GM18511 (cell line): ENCODE data around the gene SLC26A11.
"Not testable (repeated sequence)": the region's sequence is repeated elsewhere in the genome, so short reads cannot be mapped to it uniquely, and the experiment has no call there.

Experiments
- ATAC-seq: cut with Tn5 transposase; IDR thresholded peaks from one replicate; pipeline ENCODE4 v1.9.1; 2021; ENCODE audit warnings: mild to moderate bottlenecking, moderate library complexity; ENCODE audit not compliant: unreplicated experiment

The SLC26A11 gene

GRCh38 chr17:80279895-80280294 lies 59.7 kb downstream of the SLC26A11 start:
- ATAC-seq: no peak

GRCh38 chr17:80281516-80281915 lies 61.3 kb downstream of the SLC26A11 start:
- no peak for ATAC-seq

- ATAC-seq: no peak
Observed at GRCh38 chr17:80283116-80283852, 63.1 kb downstream of the SLC26A11 start.

DNA sequence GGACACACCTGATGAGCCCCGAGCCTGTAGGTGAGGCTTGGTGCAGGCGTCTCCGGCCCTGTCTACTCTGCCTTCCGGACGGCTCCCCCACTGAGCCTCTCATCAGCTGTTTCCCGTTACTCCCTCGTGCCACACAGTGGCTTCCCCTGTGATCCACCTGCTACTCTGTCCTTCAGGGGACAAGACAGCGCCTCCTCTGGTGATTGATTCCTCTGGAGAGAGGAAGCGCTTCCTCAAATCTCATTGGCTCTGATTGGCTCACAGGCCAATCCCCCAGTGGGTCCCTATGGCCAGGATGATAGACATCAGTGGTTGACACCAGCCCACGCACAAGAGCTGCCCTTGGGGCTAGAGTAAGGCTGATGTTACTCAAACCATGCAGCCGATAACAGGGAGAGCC lies 64.4 kb downstream of the SLC26A11 start:
- ATAC-seq: no peak

DNA sequence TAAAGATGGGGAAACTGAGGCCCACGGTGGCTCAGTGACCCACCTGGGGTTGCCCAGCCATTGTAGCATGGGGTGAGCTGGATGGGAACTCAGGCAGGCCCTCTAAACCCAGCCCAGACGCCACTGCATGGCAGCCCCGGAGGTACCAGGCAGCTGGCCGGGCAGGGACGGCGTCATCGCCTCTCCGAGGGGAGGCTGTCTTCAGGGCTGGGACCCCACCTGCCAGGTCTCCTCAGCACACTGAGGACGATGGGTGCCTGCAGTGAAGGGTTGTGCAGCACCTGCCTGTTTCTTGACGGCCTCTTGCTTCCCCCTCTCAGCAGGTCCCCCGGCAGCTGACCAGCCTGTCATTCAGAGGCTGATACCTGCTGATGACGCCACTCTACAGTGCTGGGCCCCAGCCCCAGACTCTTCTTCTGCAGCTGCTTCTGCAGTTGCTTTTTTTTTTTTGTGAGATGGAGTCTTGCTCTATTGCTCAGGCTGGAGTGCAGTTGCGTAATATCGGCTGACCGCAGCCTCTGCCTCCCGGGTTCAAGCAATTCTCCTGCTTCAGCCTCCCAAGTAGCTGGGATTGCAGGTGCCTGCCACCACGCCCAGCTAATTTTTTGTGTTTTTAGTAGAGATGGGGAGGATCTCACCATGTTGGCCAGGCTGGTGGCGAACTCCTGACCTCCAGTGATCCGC lies 65.2 kb downstream of the SLC26A11 start:
- no peak for ATAC-seq

DNA sequence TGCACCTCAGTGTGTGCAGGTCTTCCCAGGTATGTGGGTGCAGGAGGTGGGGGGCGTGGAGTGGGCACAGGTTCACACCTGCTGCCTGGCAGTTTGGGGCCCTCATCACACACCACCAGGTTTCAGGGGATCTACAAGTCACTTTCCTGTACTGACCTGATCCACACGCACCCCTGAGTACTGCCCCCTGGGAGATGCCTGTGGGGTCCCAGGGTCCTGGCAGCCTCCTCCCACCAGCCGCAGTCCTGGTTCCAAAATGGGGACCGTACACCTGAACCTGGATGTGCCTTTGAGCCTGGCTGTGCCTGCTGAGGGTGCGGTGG lies 66.4 kb downstream of the SLC26A11 start:
- no peak for ATAC-seq

DNA sequence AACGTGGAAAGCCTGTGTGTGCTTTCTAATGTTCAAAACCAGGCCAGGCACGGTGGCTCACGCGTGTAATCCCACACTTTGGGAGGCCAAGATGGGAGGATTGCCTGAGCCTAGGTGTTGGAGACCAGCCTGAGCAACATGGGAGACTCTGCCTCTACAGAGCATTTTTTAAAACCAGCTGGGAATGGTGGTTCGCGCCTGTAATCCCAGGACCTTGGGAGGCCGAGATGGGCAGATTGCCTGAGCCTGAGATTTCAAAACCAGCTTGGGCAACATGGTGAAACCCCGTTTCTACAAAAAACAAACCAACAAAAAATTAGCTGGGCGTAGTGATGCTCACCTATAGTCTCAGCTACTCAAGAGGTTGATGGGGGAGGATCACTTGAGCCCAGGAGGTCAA lies 66.8 kb downstream of the SLC26A11 start:
- ATAC-seq: no peak

GRCh38 chr17:80287806-80288567 lies 67.8 kb downstream of the SLC26A11 start:
- no peak for ATAC-seq

- no peak for ATAC-seq
Observed at GRCh38 chr17:80289616-80290015, 69.4 kb downstream of the SLC26A11 start.

GRCh38 chr17:80290156-80290555 lies 69.9 kb downstream of the SLC26A11 start:
- ATAC-seq: no peak

- ATAC-seq: no peak
Observed at GRCh38 chr17:80291260-80291659, 71.0 kb downstream of the SLC26A11 start.

GRCh38 chr17:80291691-80292487 lies 71.7 kb downstream of the SLC26A11 start:
- no peak for ATAC-seq

DNA sequence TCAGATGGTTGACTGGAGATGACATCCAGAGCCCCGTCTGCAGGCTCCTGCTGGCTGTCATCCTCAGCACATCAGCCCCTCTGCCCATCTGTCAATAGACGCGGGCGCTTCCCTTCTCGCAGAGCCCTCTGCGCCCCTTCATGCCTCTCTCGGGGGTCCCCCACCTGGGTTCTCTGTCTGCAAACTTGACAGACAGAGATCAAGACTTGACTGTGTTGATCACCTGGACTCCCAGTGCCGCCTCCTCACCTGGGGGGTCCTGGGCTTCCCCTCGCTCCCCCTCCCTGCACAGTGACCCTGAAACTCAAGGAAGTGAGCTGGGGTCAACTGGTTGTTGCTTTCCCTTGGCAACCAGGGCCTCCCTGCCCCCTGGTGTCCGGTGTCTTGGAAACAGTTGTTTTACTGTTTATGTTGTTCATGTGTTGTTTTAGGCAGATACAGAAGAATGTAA lies 72.3 kb downstream of the SLC26A11 start:
- ATAC-seq: no peak

DNA sequence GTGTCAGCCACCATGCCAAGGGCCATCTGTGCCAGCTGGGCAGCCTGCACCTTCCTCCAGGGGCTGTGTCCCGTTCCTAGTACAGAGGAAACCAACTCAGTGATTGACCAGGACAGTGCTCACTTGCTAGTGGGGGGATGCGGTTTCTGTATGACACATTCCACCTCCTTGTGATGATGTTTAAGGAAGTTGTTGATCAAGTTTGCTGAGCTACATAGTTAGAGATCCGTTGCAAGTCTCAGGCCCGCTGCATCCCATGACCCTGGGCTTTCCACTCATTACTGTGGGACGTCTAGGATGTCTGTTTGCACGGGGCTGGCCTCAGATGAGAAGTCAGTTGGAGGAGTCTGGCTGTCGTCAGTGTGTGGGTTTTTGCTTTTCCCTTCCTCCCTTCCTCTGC lies 74.0 kb downstream of the SLC26A11 start:
- no peak for ATAC-seq

GRCh38 chr17:80294653-80295052 lies 74.4 kb downstream of the SLC26A11 start:
- no peak for ATAC-seq

- ATAC-seq: no peak
Observed at GRCh38 chr17:80295146-80295545, 74.9 kb downstream of the SLC26A11 start.

DNA sequence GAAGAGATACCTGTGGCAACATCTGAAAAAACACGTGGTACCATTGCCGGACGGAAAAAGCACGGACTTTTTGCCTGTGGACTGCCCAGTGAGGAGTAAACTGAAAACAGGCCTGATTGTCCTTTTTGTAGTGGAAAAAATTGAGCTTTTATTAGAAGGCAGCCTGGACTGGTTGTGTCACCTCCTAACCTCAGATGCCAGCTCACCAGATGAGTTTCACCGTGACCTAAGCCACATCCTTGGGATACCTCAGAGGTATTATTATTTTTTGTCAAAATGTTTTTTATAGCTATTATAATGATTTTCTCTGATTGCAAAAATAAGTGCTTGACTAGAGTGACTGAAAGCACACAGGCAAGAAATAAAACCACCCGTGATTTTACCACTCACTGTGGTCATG lies 75.3 kb downstream of the SLC26A11 start:
- ATAC-seq: no peak

DNA sequence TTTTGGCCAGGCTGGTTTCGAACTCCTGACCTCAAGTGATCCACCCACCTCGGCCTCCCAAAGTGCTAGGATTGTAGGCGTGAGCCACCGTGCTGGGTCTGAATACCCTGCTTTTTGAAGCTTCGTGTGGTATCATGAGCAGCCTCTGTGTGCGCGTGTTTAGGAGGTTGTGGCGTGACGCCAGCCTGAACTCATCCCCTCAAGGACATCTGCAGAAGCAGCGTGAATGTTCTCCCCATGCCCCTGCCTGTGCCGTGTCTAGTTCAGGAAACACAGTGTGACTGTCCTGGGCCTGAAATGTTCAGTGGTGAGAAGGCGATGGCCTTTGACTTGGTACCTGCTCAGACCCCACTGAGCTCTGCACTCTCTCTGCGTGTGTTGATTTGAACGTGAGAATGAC lies 76.0 kb downstream of the SLC26A11 start:
- no peak for ATAC-seq

DNA sequence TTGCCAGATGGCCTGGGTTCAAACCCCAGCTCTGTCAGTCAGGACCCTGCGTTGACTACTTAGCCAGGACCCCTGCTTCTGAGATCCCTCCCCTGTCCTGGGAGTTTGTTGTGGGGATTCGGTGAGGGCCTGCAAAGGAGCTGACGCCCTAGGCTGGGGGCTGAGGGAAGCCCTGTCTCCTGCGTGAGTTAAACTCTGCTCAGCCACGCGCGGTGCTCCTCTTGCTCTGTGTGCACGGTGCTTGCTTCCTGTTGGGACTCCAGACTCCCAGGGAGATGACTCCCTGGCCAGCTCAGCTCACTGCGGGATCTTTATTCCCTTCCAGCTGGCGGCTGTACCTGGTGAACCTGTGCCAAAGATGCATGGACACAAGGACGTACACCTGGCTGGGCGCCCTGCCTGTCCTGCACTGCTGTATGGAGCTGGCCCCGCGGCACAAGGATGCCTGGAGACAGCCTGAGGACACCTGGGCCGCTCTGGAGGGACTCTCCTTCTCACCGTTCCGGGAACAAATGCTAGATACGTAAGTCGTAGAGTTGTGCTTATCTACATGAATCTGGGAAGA lies 77.9 kb downstream of the SLC26A11 start:
- no peak for ATAC-seq

DNA sequence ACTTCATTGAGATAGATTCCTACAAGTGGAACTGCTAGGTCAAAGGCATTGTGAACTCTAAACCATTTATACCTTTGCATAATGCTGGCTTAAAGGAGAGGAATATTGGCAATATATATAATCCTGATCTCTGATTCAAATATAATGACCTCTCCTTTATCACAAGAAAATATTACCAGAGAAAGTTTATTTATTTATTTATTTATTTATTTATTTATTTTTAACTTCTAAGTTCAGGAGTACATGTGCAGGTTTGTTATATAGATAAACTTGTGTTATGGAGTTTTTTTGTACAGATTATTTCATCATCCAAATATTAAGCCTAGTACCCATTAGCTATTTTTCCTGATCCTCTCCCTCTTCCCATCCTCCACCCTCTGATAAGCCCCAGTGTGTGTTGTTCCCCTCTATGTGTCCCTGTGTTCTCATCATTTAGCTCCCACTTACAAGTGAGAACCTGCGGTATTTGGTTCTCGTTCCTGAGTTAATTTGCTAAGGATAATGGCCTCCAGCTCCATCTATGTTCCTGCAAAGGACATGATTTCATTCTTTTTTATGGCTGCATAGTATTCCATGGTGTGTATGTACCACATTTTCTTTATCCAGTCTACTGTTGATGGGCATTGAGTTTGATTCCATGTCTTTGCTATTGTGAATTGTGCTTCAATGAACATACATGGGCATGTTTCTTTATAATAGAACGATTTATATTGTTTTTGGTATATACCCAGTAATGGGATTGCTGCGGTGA lies 79.3 kb downstream of the SLC26A11 start:
- ATAC-seq: not testable (repeated sequence)
